ENCODE data around the gene POSTN. TPM values are rescaled to one million over a fixed set of nuclear protein-coding genes. Genes with fewer than 3 reads are reported as not detected.

Gene POSTN
- total and polyA plus RNA-seq, 2 of the 8 experiments (the other 6 are each of a cell fraction or from before 2014, with no cell fraction given), result 0.30 to 0.74 TPM

DNA sequence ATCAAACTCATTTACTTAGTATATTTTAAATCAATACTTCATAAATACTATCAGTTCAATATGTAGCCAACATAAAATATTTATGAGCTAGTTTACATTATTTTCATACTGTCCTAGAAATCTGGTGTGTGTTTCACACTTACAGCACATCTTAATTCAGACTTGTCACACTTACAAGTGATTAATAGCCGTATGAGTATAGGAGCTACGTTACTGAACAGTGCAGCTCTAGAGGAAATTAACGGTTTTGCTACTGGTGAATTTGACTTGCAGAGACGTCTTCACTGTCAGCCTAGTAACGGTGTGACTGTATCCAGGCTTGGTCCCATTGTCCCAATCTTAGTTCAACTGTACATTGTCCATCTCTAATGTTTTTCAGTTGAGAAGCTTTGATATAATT lies 33.7 kb upstream of the POSTN start:
- no peak overlapping the region for H4K5ac ChIP-seq (ENCODE audit: insufficient read length, low read depth, low read length)
- H3K79me1 ChIP-seq (ENCODE audit: low read depth, low read length), result no peaks in the 10 kb centered on the region
- H3K27ac ChIP-seq (ENCODE audit: low read depth, low read length), result no peak overlapping the region
- peaks cover 0 to 8% (median 5%) of the 10 kb centered on the region in 4 experiments; a peak in 4 of 8 replicates for H3K36me3 ChIP-seq (ENCODE audit: control insufficient read depth in 2 of 4, insufficient read depth in 4 of 4, low read length in 3 of 4)
- no peak overlapping the region for H3K18ac ChIP-seq (ENCODE audit: extremely low read depth, low read length)
- no peak overlapping the region for H3K56ac ChIP-seq (replicated peaks; ENCODE audit: insufficient read length, low read depth, low read length)
- no peak overlapping the region for H2BK12ac ChIP-seq (ENCODE audit: low read depth, low read length)
- no peaks in the 10 kb centered on the region for H4K20me1 ChIP-seq (replicated peaks in 1 of 2; ENCODE audit: control insufficient read depth in 1 of 2, insufficient read depth in 2 of 2, low read length in 2 of 2)
- H3K23me2 ChIP-seq (ENCODE audit: low read depth, low read length), result no peaks in the 10 kb centered on the region
- no peak overlapping the region for H4K91ac ChIP-seq (replicated peaks; ENCODE audit: insufficient read length, low read length)
- H4K8ac ChIP-seq (ENCODE audit: extremely low read depth, insufficient read depth, low read length), result no peak overlapping the region
- no peak for FAIRE-seq
- ChIA-PET POLR2A (ENCODE audit: partially characterized antibody) (no interaction called here), CTCF (ENCODE audit: partially characterized antibody) (interaction anchor here (1.2 kb wide), 1 partner anchor 10 kb away, joined by 3 read pairs; no protein-coding TSS in a partner anchor)
- TF ChIP-seq SRF (IDR thresholded peaks at IDR 0.05; ENCODE audit: low read depth, low read length) (no peak), RBBP5 (IDR thresholded peaks at IDR 0.05; ENCODE audit: borderline replicate concordance, low read depth, low read length) (no peak), KDM5A (IDR thresholded peaks at IDR 0.05; ENCODE audit: low read length) (no peak), TBP (IDR thresholded peaks at IDR 0.05; ENCODE audit: low read depth, low read length) (no peak), PHF8 (conservative IDR thresholded peaks at IDR 0.05; ENCODE audit: low read depth, low read length) (no peak), JUN (IDR thresholded peaks at IDR 0.05; ENCODE audit: low read depth, low read length) (no peak)
- H3K4me3 ChIP-seq (ENCODE audit: extremely low read depth in 1 of 4, insufficient read depth in 2 of 4, low read depth in 3 of 4, low read length in 4 of 4), result no peak overlapping the region
- no peak overlapping the region for H2BK20ac ChIP-seq (ENCODE audit: low read length)
- H3K4me2 ChIP-seq (ENCODE audit: insufficient read depth in 1 of 2, low read depth in 2 of 2, low read length in 2 of 2), result no peak overlapping the region
- no peaks in the 10 kb centered on the region for H3K4me1 ChIP-seq (replicated peaks in 1 of 4; ENCODE audit: control insufficient read depth in 3 of 4, insufficient read depth in 4 of 4, low read length in 3 of 4)
- no peak for DNase-seq (ENCODE audit: low read depth in 1 of 2, low spot score in 2 of 2)
- H3K4ac ChIP-seq (replicated peaks; ENCODE audit: insufficient read length, low read depth, low read length), result no peak overlapping the region
- H2BK5ac ChIP-seq (ENCODE audit: low read depth, low read length), result no peak overlapping the region
- WGBS, 2 experiments (ENCODE audit: extremely low coverage in 1 of 2, insufficient coverage in 1 of 2, insufficient read length in 1 of 2, insufficient replicate concordance in 2 of 2, low coverage in 1 of 2, low lambda C conversion rate in 2 of 2, missing lambda C conversion rate in 1 of 2), result 89% methylated on average over 5 of the region's 5 CpGs; no CpG with 5 or more reads in 1 of the 2 experiments
- no peak overlapping the region for H3K9ac ChIP-seq (replicated peaks in 1 of 4; ENCODE audit: extremely low read depth in 1 of 4, low read depth in 3 of 4, low read length in 3 of 4)
- H3K14ac ChIP-seq (ENCODE audit: insufficient read length), result no peak overlapping the region
- no peaks in the 10 kb centered on the region for H3K9me3 ChIP-seq (ENCODE audit: insufficient read depth in 2 of 2, low read depth in 1 of 2, low read length in 1 of 2)
- no peaks in the 10 kb centered on the region for H3K79me2 ChIP-seq (ENCODE audit: control insufficient read depth in 1 of 2, insufficient read depth in 2 of 2, low read length in 2 of 2)
- H3K23ac ChIP-seq (ENCODE audit: insufficient read length), result no peak overlapping the region
- no peak overlapping the region for H2BK15ac ChIP-seq (ENCODE audit: low read length)
- peaks cover 0 to 1% (median 0%) of the 10 kb centered on the region in 4 experiments; a peak in 1 of 7 replicates for H3K27me3 ChIP-seq (replicated peaks in 1 of 4; ENCODE audit: control insufficient read depth in 3 of 4, extremely low read depth in 1 of 4, insufficient read depth in 3 of 4, low read length in 3 of 4)
- no peak overlapping the region for H2AFZ ChIP-seq (ENCODE audit: low read length)
- H2BK120ac ChIP-seq (replicated peaks; ENCODE audit: low read depth, low read length), result no peak overlapping the region
- H2AK5ac ChIP-seq (ENCODE audit: low read depth, low read length), result no peak overlapping the region

Data from H1 (cell line).